Measurements from ENCODE around the gene RFTN1.

The RFTN1 gene

GRCh38 chr3:16404349-16404895, 109.1 kb downstream of the RFTN1 start:
- DNase-seq (ENCODE audit: low read depth), result no peak

- no peak for DNase-seq (ENCODE audit: low read depth)
Observed at GRCh38 chr3:16402451-16402850, 111.0 kb downstream of the RFTN1 start.

GRCh38 chr3:16401273-16401672, 112.2 kb downstream of the RFTN1 start:
- no peak for DNase-seq (ENCODE audit: low read depth)

GRCh38 chr3:16400106-16400931, 113.2 kb downstream of the RFTN1 start:
- DNase-seq (ENCODE audit: low read depth), result no peak

GRCh38 chr3:16399473-16399872, 114.0 kb downstream of the RFTN1 start:
- DNase-seq (ENCODE audit: low read depth), result no peak

GRCh38 chr3:16398648-16399047, 114.9 kb downstream of the RFTN1 start:
- DNase-seq (ENCODE audit: low read depth), result no peak

GRCh38 chr3:16396202-16396601, 117.3 kb downstream of the RFTN1 start:
- DNase-seq (ENCODE audit: low read depth), result no peak

GRCh38 chr3:16395212-16395611, 118.3 kb downstream of the RFTN1 start:
- DNase-seq (ENCODE audit: low read depth), result no peak

GRCh38 chr3:16394639-16395038, 118.9 kb downstream of the RFTN1 start:
- no peak for DNase-seq (ENCODE audit: low read depth)

GRCh38 chr3:16392717-16393116, 120.8 kb downstream of the RFTN1 start:
- no peak for DNase-seq (ENCODE audit: low read depth)

- no peak for DNase-seq (ENCODE audit: low read depth)
Observed at GRCh38 chr3:16392065-16392464, 121.4 kb downstream of the RFTN1 start.

GRCh38 chr3:16390581-16390980, 122.9 kb downstream of the RFTN1 start:
- DNase-seq (ENCODE audit: low read depth), result no peak

GRCh38 chr3:16388850-16389441, 124.6 kb downstream of the RFTN1 start:
- no peak for DNase-seq (ENCODE audit: low read depth)

GRCh38 chr3:16386561-16386960, 126.9 kb downstream of the RFTN1 start:
- DNase-seq (ENCODE audit: low read depth), result no peak

GRCh38 chr3:16385151-16385550, 128.3 kb downstream of the RFTN1 start:
- no peak for DNase-seq (ENCODE audit: low read depth)

GRCh38 chr3:16383864-16384263, 129.6 kb downstream of the RFTN1 start:
- no peak for DNase-seq (ENCODE audit: low read depth)

- no peak for DNase-seq (ENCODE audit: low read depth)
Observed at GRCh38 chr3:16382845-16383244, 130.7 kb downstream of the RFTN1 start.

- DNase-seq (ENCODE audit: low read depth), result no peak
Observed at GRCh38 chr3:16381426-16381825, 132.1 kb downstream of the RFTN1 start.

- no peak for DNase-seq (ENCODE audit: low read depth)
Observed at GRCh38 chr3:16380421-16380820, 133.1 kb downstream of the RFTN1 start.

- no peak for DNase-seq (ENCODE audit: low read depth)
Observed at GRCh38 chr3:16379838-16380237, 133.7 kb downstream of the RFTN1 start.

GRCh38 chr3:16378920-16379319, 134.6 kb downstream of the RFTN1 start:
- DNase-seq (ENCODE audit: low read depth), result no peak

- no peak for DNase-seq (ENCODE audit: low read depth)
Observed at GRCh38 chr3:16378415-16378814, 135.1 kb downstream of the RFTN1 start.

GRCh38 chr3:16377847-16378302, 135.6 kb downstream of the RFTN1 start:
- DNase-seq (ENCODE audit: low read depth), result no peak

Measured in stimulated activated CD4-positive, alpha-beta T cell treated with anti-CD3 and anti-CD28 coated beads, Interleukin-2, amount 100 ng/mL, for 4 hours (primary cell).